Endodermal cell (in vitro differentiated cells): ENCODE data around the gene RAB40C. TPM values are rescaled to one million over a fixed set of nuclear protein-coding genes. Genes with fewer than 3 reads are reported as not detected.

ENCODE experiments used
- DNase-seq: peaks from one replicate; pipeline ENCODE4 v3.0.0-alpha.2; 2017
- H3K27ac ChIP-seq: 2 replicates; pipeline ENCODE4 v1.5.1; 2013; ENCODE audit warnings: mild to moderate bottlenecking, low read depth, low read length, moderate library complexity
- H3K27me3 ChIP-seq: 2 replicates; pipeline ENCODE4 v1.6.1; 2013; ENCODE audit warnings: mild to moderate bottlenecking, low read length, moderate library complexity; ENCODE audit not compliant: insufficient read depth, control insufficient read depth, poor library complexity, severe bottlenecking
- H3K36me3 ChIP-seq: 2 replicates; pipeline ENCODE4 v1.7.0; 2013; ENCODE audit warnings: mild to moderate bottlenecking, low read length, moderate library complexity; ENCODE audit not compliant: control insufficient read depth, insufficient read depth
- H3K4me1 ChIP-seq: one replicate; pipeline ENCODE4 v1.7.0; 2013; ENCODE audit warnings: low read length; ENCODE audit not compliant: control insufficient read depth, insufficient read depth
- H3K4me3 ChIP-seq: 2 replicates; pipeline ENCODE4 v1.5.1; 2013; ENCODE audit warnings: mild to moderate bottlenecking, low read length, moderate library complexity
- H3K9ac ChIP-seq: 2 replicates; pipeline ENCODE4 v1.6.1; 2013; ENCODE audit warnings: mild to moderate bottlenecking, low read length, moderate library complexity; ENCODE audit not compliant: poor library complexity, severe bottlenecking; ENCODE audit errors: extremely low read depth
- H3K9me3 ChIP-seq: 2 replicates; pipeline ENCODE4 v1.6.1; 2013; ENCODE audit warnings: mild to moderate bottlenecking, low read length, moderate library complexity; ENCODE audit not compliant: control insufficient read depth
- H3K27ac Mint-ChIP-seq: 2 replicates; pipeline ENCODE4 v1.8.0; 2020; ENCODE audit warnings: mixed read lengths
- H3K27me3 Mint-ChIP-seq: 2 replicates; pipeline ENCODE4 v1.8.0; 2021; ENCODE audit warnings: mild to moderate bottlenecking, mixed read lengths; ENCODE audit not compliant: insufficient read depth
- H3K36me3 Mint-ChIP-seq: 2 replicates; pipeline ENCODE4 v1.8.0; 2020; ENCODE audit warnings: low read depth, mixed read lengths
- H3K4me1 Mint-ChIP-seq: 2 replicates; pipeline ENCODE4 v1.8.0; 2020; ENCODE audit warnings: mixed read lengths
- H3K4me3 Mint-ChIP-seq: 2 replicates; pipeline ENCODE4 v1.8.0; 2020; ENCODE audit warnings: mild to moderate bottlenecking, moderate library complexity, mixed read lengths
- H3K9me3 Mint-ChIP-seq: 2 replicates; pipeline ENCODE4 v1.8.0; 2020; ENCODE audit warnings: mild to moderate bottlenecking, mixed read lengths
- CTCF ChIP-seq: fragments of 200-600 bp; sonication (generic); conservative IDR thresholded peaks from 2 replicates; pipeline ENCODE4 v1.5.0; 2021; ENCODE audit warnings: antibody characterized with exemption, mild to moderate bottlenecking
- WGBS, 2 experiments: methylation state at CpG; one replicate each; pipeline versions ENCODE4 v1.1.5 to v1.1.7; 2013; ENCODE audit warnings: missing lambda C conversion rate in 2 of 2, mixed read lengths in 1 of 2; ENCODE audit not compliant: insufficient coverage in 1 of 2, insufficient read length in 1 of 2; 5-methylcytosine and 5-hydroxymethylcytosine counted together
- total RNA-seq, 2 donors: library from RNA; stranded (reverse); fragmentation: NEBNext Ultra II Directional in 1 of 2; extraction: Animal tissue kit (Norgen Biotek cat#: 25700) in 1 of 2; gene quantifications; 2 replicates in 1 of 2; 3 replicates in 1 of 2; pipeline ENCODE4 v1.2.1, GENCODE V29; 2021

Gene RAB40C
- total RNA-seq, 2 donors from 2014 or later: 21.3 to 25.9 TPM

- H3K27me3 ChIP-seq: peaks cover 45% of the 10 kb centered on the region
- H3K27ac ChIP-seq: no peak overlapping the region
- Mint-ChIP-seq H3K9me3 (no peaks in the 10 kb centered on the region), H3K27me3 (peaks cover 30% of the 10 kb centered on the region), H3K4me1 (peaks cover under 1% of the 10 kb centered on the region), H3K36me3 (no peaks in the 10 kb centered on the region), H3K27ac (no peak overlapping the region), H3K4me3 (no peak overlapping the region)
- H3K4me3 ChIP-seq: no peak overlapping the region
- no peaks in the 10 kb centered on the region for H3K9me3 ChIP-seq
- H3K4me1 ChIP-seq: peaks cover 4% of the 10 kb centered on the region
- 92 to 95% methylated on average over 11 to 15 of the region's 15 CpGs for WGBS, 2 experiments
- no peak for DNase-seq
- no peak overlapping the region for H3K9ac ChIP-seq
- no peak for TF ChIP-seq CTCF
- no peaks in the 10 kb centered on the region for H3K36me3 ChIP-seq
These were observed 28.5 kb upstream of the RAB40C start for GRCh38 chr16:561413-561794.

DNA sequence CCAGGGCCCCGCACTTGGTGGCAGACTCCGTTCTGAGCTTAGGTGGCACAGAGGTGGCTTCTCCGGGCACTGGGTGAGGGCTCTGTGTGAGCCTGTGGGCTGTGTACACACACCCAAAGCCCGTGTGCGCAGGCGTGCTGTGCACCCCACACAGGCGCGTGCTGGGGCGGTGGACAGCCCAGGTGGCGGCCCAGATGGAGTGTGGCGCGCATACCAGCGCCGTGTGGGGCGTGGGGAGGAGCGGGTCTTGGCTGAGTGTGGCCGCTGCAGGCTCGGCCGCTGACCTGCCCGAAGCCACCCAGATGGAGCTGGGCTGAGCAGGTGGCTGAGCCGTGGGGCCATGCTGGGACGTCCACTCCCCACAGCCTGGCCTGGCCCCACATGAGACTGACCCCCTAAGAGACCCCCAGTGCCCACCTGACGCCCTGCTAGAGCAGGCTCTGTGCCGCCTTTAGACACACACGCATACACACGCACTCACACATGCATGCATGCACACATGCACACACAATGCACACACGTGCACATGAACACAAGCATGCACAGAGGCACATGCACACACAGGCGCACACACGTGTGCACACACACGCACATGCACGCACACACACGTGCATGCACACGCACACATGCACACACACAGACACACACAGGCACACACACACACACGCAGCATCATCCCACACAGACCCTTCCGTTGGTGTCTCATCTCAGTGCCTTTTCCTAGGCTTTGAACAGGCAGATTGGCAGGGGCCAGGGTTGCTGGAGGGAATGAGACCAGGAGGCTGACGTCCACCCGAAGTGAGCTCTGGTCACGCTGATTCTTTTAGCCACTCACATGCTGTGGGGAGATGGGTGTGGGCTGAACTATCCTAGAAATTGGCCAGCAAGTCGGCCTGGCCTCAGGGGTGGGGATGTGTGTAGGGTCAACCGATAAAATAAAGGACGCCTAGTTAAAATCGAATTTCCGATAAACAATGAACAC, 27.6 kb upstream of the RAB40C start:
- H3K4me3 ChIP-seq: no peak overlapping the region
- no peak for TF ChIP-seq CTCF
- Mint-ChIP-seq H3K9me3 (no peaks in the 10 kb centered on the region), H3K4me1 (peaks cover 8% of the 10 kb centered on the region), H3K36me3 (no peaks in the 10 kb centered on the region), H3K27ac (no peak overlapping the region), H3K27me3 (peaks cover 30% of the 10 kb centered on the region), H3K4me3 (no peak overlapping the region)
- DNase-seq: no peak
- no peak overlapping the region for H3K27ac ChIP-seq
- peaks cover 45% of the 10 kb centered on the region for H3K27me3 ChIP-seq
- no peak overlapping the region for H3K9ac ChIP-seq
- H3K9me3 ChIP-seq: no peaks in the 10 kb centered on the region
- peaks cover 7% of the 10 kb centered on the region for H3K4me1 ChIP-seq
- WGBS, 2 experiments: 85 to 89% methylated on average over 23 to 43 of the region's 43 CpGs
- no peaks in the 10 kb centered on the region for H3K36me3 ChIP-seq

- Mint-ChIP-seq H3K9me3 (no peaks in the 10 kb centered on the region), H3K4me1 (peaks cover 8% of the 10 kb centered on the region), H3K27ac (no peak overlapping the region), H3K4me3 (no peak overlapping the region), H3K36me3 (no peaks in the 10 kb centered on the region), H3K27me3 (peaks cover 30% of the 10 kb centered on the region)
- no peak for DNase-seq
- peaks cover 7% of the 10 kb centered on the region for H3K4me1 ChIP-seq
- no peak overlapping the region for H3K9ac ChIP-seq
- no peaks in the 10 kb centered on the region for H3K36me3 ChIP-seq
- H3K27me3 ChIP-seq: peaks cover 43% of the 10 kb centered on the region
- no peaks in the 10 kb centered on the region for H3K9me3 ChIP-seq
- H3K4me3 ChIP-seq: no peak overlapping the region
- 80 to 88% methylated on average over 2 to 30 of the region's 30 CpGs for WGBS, 2 experiments
- no peak overlapping the region for H3K27ac ChIP-seq
- TF ChIP-seq CTCF: no peak
These were observed 26.7 kb upstream of the RAB40C start for GRCh38 chr16:563072-563644.
